ENCODE measurements around the gene TMEM212.
"Not testable (repeated sequence)": the region's sequence is repeated elsewhere in the genome, so short reads cannot be mapped to it uniquely, and the experiment has no call there.

Gene TMEM212

DNA sequence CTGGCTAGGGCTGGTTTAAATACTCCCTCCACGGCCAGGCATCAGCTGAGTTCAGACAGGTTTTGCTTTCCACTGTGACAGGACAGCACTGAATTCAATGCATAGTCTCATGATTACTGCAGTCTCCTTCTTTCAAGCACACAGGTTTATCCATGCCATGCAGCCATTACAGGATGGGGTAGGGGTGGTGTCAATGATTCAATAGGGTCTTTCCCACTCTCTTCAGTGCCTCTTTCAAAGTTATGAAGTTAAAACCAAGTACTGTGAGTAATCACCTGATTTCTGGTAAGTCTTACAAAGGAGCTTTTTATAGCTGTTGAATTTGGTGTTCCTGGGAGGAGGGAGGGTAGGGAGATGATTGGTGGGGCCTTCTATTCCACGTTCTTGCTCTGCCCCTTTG lies 47.2 kb downstream of the TMEM212 start:
- no peak for DNase-seq (ENCODE audit: low read depth in 2 of 2)

DNA sequence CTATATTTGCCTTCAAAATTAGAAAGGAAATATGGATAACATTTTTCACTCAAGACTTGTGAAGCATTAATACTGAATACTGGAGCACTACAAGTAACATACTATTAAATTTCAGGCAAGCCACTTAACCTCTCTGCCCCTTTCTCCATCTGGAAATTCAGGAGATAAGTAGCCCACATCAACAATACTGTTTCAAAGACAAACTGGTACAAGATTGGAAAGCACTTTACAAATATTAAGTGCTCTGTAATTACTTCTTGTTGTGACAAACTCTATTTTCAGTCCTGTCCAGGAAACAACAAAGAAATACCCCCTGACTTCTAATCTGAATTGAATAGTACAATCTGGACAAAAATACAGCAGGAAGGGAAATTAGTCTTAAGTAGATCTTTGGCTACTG lies 49.3 kb downstream of the TMEM212 start:
- no peak for DNase-seq (ENCODE audit: low read depth in 2 of 2)

GRCh38 chr3:171895291-171895690 lies 52.1 kb downstream of the TMEM212 start:
- no peak for DNase-seq (ENCODE audit: low read depth in 2 of 2)

DNA sequence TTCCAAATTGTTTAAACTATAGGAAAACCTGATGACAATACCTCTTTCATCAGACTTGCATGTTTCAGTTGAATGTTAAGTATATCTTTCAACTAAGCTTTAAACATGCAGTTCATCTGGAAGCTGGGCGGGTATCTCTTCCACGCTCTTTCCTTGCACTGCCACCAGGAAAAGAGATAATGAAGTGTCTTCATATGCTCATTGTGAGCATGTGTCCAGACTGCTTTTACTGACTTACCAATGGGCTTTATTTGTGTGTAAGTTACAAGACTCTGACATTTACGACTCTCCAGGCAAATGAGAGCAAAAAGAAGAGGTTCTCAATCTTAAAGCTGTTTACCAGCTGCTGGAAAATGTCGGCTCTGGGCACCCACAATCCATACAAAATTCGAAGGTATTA lies 52.8 kb downstream of the TMEM212 start:
- DNase-seq (ENCODE audit: low read depth in 2 of 2), result no peak

- no peak for DNase-seq (ENCODE audit: low read depth in 2 of 2)
Observed at GRCh38 chr3:171896316-171896715, 53.2 kb downstream of the TMEM212 start.

GRCh38 chr3:171898192-171898591 lies 55.0 kb downstream of the TMEM212 start:
- DNase-seq (ENCODE audit: low read depth in 2 of 2), result no peak

GRCh38 chr3:171900446-171900845 lies 57.3 kb downstream of the TMEM212 start:
- no peak for DNase-seq (ENCODE audit: low read depth in 2 of 2)

- no peak for DNase-seq (ENCODE audit: low read depth in 2 of 2)
Observed at GRCh38 chr3:171901615-171902312, 58.6 kb downstream of the TMEM212 start.

- no peak for DNase-seq (ENCODE audit: low read depth in 2 of 2)
Observed at GRCh38 chr3:171904829-171905228, 61.7 kb downstream of the TMEM212 start.

- not testable (repeated sequence) for DNase-seq (ENCODE audit: low read depth in 2 of 2)
Observed at GRCh38 chr3:171906503-171906902, 63.4 kb downstream of the TMEM212 start.

GRCh38 chr3:171906951-171907676 lies 64.0 kb downstream of the TMEM212 start:
- no peak for DNase-seq (ENCODE audit: low read depth in 2 of 2)

DNA sequence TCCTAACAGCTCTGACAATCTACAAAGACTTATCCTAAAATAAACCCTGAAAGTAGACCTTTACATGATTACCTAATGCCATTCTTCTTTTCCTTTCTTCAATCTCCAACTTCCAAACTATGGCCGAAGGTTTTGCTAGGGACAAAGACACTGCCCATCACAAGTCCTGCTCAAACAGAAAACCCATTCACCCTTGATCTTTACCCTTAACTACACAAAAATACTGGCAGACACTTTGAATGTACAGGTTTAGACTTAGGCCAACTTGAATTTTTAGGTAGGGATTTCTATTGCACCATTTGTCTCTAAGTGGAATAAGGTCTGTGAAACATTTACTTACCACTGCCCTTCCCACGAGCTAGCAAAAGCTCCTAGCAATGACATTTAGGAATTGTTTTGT lies 64.6 kb downstream of the TMEM212 start:
- DNase-seq (ENCODE audit: low read depth in 2 of 2), result no peak

DNA sequence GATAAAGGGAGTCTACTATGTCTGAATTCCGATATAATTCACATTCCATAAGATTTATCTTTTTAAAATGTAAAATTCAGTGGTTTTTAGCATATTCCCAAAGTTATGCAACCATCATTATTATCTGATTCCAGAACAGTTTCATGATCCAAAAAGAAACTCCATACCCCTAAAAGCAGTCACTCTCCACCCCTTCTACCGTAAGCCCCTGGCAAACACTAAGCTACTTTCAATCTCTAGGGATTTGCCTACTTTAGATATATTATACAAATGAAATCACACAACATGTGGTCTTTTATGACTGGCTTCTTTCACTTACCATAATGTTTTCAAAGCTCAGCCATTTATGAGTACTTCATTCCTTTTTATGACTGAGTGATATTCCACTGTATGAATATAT lies 65.6 kb downstream of the TMEM212 start:
- no peak for DNase-seq (ENCODE audit: low read depth in 2 of 2)

Data from stimulated activated CD8-positive, alpha-beta memory T cell treated with anti-CD3 and anti-CD28 coated beads, Interleukin-2, amount 100 ng/mL, for 48 hours (primary cell).